ENCODE results near the gene DNM3.

GRCh38 chr1:171990371-171990770, 149.1 kb downstream of the DNM3 start:
- TF ChIP-seq CTCF (IDR thresholded peaks at IDR 0.05; ENCODE audit: insufficient read depth, low read length, poor library complexity, severe bottlenecking) (no peak), EZH2phosphoT487 (conservative IDR thresholded peaks at IDR 0.05; ENCODE audit: low read length) (no peak)
